ENCODE measurements around the gene FTH1. TPM values are rescaled to one million over a fixed set of nuclear protein-coding genes. Genes with fewer than 3 reads are reported as not detected.

Gene FTH1
- total and polyA plus RNA-seq, 2 of the 13 experiments (the other 11 are each of a cell fraction or from before 2014, with no cell fraction given), result 607 to 760 TPM

DNA sequence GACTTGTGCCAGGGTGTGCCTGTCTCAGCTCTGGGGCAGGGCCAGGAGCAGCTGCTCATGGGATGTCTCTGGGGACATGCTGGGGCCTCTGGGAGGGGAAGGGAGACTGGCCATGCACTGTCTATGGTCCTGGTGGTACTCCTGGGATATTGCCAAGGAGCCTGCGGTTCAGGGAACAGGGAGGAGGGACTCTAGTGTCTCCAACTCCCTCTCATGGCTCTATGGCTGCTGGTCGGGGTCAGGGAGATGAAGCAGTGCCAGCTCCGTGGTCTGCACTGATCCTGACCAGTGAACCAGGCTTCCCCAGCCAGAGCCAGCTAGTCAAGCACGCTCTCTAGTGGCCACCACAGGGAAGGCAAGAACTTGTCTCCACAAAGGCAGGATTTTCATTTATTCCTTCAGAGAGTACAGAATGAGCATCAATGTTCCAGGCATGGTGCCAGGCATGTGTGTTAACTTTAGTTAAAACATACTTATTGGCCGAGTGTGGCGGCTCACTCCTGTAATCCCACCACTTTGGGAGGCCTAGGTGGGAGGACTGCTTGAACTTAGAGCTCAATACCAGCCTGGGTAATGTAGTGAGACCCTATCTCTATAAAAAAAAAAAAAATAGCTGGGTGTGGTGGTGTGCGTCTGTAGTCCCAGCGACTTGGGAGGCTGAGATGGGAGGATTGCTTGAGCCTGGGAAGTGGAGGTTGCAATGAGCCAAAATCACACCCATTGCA lies 19.8 kb downstream of the FTH1 start (continued):
- TF ChIP-seq ZNF780A (CRISPR knock-in tag; IDR thresholded peaks at IDR 0.05), result no peak
- TF ChIP-seq, protein P1, sequence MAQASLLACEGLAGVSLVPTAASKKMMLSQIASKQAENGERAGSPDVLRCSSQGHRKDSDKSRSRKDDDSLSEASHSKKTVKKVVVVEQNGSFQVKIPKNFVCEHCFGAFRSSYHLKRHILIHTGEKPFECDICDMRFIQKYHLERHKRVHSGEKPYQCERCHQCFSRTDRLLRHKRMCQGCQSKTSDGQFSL (CRISPR knock-in tag; IDR thresholded peaks at IDR 0.05), result no peak
- TF ChIP-seq, protein P2, sequence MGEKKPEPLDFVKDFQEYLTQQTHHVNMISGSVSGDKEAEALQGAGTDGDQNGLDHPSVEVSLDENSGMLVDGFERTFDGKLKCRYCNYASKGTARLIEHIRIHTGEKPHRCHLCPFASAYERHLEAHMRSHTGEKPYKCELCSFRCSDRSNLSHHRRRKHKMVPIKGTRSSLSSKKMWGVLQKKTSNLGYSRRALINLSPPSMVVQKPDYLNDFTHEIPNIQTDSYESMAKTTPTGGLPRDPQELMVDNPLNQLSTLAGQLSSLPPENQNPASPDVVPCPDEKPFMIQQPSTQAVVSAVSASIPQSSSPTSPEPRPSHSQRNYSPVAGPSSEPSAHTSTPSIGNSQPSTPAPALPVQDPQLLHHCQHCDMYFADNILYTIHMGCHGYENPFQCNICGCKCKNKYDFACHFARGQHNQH (CRISPR knock-in tag; IDR thresholded peaks at IDR 0.05), result peak; percentile 47; the same call in 1 of the 2 replicates
- no peak for TF ChIP-seq ZNF891 (CRISPR knock-in tag; IDR thresholded peaks at IDR 0.05)
- no peak for TF ChIP-seq ZNF737 (CRISPR knock-in tag; IDR thresholded peaks at IDR 0.05; ENCODE audit: borderline replicate concordance)
- no peak for TF ChIP-seq ZBTB20 (CRISPR knock-in tag; IDR thresholded peaks at IDR 0.05; ENCODE audit: borderline replicate concordance, low read depth)
- no peak for TF ChIP-seq SMYD3 (CRISPR knock-in tag; IDR thresholded peaks at IDR 0.05)
- no peak for TF ChIP-seq SALL2 (CRISPR knock-in tag; IDR thresholded peaks at IDR 0.05)
- peak; percentile 57 for TF ChIP-seq XRCC5 (optimal IDR thresholded peaks at IDR 0.05; ENCODE audit: low read length)
- 0 out of 2 replicates have a peak, but pooled peaks have one; percentile 25 for TF ChIP-seq ZSCAN29 (CRISPR knock-in tag; conservative IDR thresholded peaks at IDR 0.05)
- TF ChIP-seq, protein P3, sequence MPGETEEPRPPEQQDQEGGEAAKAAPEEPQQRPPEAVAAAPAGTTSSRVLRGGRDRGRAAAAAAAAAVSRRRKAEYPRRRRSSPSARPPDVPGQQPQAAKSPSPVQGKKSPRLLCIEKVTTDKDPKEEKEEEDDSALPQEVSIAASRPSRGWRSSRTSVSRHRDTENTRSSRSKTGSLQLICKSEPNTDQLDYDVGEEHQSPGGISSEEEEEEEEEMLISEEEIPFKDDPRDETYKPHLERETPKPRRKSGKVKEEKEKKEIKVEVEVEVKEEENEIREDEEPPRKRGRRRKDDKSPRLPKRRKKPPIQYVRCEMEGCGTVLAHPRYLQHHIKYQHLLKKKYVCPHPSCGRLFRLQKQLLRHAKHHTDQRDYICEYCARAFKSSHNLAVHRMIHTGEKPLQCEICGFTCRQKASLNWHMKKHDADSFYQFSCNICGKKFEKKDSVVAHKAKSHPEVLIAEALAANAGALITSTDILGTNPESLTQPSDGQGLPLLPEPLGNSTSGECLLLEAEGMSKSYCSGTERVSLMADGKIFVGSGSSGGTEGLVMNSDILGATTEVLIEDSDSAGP (CRISPR knock-in tag; IDR thresholded peaks at IDR 0.05; ENCODE audit: borderline replicate concordance), result peak; percentile 49; the same call in 1 of the 2 replicates
- no peak for TF ChIP-seq RORA (CRISPR knock-in tag; IDR thresholded peaks at IDR 0.05)
- TF ChIP-seq, protein P4, sequence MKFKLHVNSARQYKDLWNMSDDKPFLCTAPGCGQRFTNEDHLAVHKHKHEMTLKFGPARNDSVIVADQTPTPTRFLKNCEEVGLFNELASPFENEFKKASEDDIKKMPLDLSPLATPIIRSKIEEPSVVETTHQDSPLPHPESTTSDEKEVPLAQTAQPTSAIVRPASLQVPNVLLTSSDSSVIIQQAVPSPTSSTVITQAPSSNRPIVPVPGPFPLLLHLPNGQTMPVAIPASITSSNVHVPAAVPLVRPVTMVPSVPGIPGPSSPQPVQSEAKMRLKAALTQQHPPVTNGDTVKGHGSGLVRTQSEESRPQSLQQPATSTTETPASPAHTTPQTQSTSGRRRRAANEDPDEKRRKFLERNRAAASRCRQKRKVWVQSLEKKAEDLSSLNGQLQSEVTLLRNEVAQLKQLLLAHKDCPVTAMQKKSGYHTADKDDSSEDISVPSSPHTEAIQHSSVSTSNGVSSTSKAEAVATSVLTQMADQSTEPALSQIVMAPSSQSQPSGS (CRISPR knock-in tag; IDR thresholded peaks at IDR 0.05), result peak; percentile 52; the same call in 1 of the 2 replicates
- TF ChIP-seq, protein P5, sequence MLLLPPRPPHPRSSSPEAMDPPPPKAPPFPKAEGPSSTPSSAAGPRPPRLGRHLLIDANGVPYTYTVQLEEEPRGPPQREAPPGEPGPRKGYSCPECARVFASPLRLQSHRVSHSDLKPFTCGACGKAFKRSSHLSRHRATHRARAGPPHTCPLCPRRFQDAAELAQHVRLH (CRISPR knock-in tag; IDR thresholded peaks at IDR 0.05; ENCODE audit: borderline replicate concordance, low read depth), result peak; percentile 62; the same call in 1 of the 2 replicates
- TF ChIP-seq ZNF660 (CRISPR knock-in tag; IDR thresholded peaks at IDR 0.05; ENCODE audit: borderline replicate concordance, low read depth), result no peak
- TF ChIP-seq ZNF441 (CRISPR knock-in tag; IDR thresholded peaks at IDR 0.05; ENCODE audit: borderline replicate concordance), result no peak
- no peak for TF ChIP-seq ZNF777 (CRISPR knock-in tag; IDR thresholded peaks at IDR 0.05)
- TF ChIP-seq MED8 (CRISPR knock-in tag; IDR thresholded peaks at IDR 0.05; ENCODE audit: insufficient replicate concordance), result no peak
- TF ChIP-seq, protein P6, sequence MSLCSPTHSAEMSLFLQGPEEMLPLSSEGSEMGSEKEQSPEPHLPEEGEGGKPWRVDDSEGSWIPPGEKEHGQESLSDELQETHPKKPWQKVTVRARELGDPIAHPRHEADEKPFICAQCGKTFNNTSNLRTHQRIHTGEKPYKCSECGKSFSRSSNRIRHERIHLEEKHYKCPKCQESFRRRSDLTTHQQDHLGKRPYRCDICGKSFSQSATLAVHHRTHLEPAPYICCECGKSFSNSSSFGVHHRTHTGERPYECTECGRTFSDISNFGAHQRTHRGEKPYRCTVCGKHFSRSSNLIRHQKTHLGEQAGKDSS (CRISPR knock-in tag; IDR thresholded peaks at IDR 0.05; ENCODE audit: borderline replicate concordance, low read depth), result peak; percentile 58; the same call in 1 of the 2 replicates
- TF ChIP-seq TRIM24 (CRISPR knock-in tag; IDR thresholded peaks at IDR 0.05), result no peak
- TF ChIP-seq FOXA3 (CRISPR knock-in tag; IDR thresholded peaks at IDR 0.05), result no peak
- TF ChIP-seq TEAD3 (CRISPR knock-in tag; optimal IDR thresholded peaks at IDR 0.05; ENCODE audit: borderline replicate concordance), result peak; percentile 43
- TF ChIP-seq PCBP2 (optimal IDR thresholded peaks at IDR 0.05; ENCODE audit: low read depth, low read length, poor library complexity, severe bottlenecking), result no peak
- no peak for TF ChIP-seq SP5 (CRISPR knock-in tag; IDR thresholded peaks at IDR 0.05; ENCODE audit: borderline replicate concordance, low read depth)
- TF ChIP-seq ZNF263 (CRISPR knock-in tag; IDR thresholded peaks at IDR 0.05), result peak; percentile 40; the same call in 1 of the 2 replicates

All from HepG2 (cell line).